NCI-H2171 (cell line): ENCODE results near the gene LPP.

Experiments used
- DNase-seq: peaks from one replicate; lab custom pipeline; 2025; lab: John Stamatoyannopoulos, UW

LPP gene

DNA sequence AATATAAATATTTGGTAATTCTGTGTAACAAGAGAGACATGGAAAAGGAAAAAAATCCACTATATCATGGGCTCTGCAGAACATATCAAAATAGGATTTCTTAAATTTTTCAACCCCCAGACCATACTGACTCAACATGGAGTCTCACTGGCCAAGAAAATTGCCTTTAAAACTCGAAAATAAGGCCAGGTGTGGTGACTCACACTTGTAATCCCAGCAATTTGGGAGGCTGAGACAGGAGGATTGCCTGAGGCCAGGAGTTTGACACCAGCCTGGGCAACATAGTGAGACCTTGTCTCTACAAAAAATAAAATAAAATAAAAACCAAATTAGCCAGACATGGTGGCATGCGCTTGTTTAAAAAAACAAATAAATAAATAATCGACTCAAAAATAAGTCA, 723.4 kb downstream of the LPP start:
- DNase-seq: no peak

DNA sequence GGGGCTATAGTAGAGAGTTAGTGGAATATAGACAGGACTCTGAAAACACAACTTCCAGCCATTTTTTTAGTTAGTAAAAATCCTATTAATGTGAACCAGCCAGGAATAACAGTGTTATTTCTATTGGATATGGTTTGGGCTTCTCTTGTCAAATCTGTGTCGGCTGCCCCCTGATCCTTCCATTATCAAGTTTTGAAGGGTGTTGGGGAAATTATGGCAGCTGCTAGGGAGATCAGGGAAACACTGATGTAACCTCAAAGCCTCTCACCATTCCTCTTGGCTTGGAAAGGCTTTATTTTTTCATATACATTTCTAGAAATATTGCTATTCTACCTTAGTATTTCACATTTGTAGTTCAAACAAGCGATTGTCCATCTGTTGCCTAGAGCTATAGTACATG, 724.1 kb downstream of the LPP start:
- no peak for DNase-seq

DNA sequence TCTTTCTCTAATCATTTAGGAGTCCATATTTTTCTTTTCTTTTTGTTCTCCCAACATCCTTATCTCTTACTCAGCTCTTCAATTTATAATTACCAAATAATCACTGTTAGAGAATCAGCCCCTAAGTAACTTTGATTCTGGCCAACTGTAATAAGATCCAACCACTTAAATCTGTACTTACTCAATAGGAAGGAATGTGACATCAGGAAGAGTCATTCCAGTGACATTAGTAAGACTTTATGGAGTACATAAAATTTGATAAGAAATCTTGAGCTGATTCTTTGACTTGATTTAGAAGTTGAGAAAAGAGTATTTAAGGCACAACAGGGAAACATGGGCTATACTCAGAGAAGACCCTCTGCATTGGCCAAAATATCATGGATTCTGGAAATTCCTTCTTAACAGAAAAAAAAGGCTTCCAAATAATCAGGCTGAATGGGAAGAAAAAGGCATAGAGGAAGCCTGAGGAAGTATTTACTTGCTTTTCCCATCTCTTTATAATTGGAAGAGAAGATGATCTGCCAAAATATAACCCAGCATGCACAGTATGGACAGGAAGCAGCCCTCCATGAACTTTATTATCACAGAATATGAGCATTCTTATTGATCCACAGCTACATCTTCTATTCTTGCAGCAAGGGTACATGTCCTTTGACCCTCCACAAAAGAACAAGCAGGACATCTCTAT, 728.1 kb downstream of the LPP start:
- no peak for DNase-seq

GRCh38 chr3:188884299-188885043, 730.5 kb downstream of the LPP start:
- no peak for DNase-seq

GRCh38 chr3:188888321-188889053, 734.5 kb downstream of the LPP start:
- no peak for DNase-seq

DNA sequence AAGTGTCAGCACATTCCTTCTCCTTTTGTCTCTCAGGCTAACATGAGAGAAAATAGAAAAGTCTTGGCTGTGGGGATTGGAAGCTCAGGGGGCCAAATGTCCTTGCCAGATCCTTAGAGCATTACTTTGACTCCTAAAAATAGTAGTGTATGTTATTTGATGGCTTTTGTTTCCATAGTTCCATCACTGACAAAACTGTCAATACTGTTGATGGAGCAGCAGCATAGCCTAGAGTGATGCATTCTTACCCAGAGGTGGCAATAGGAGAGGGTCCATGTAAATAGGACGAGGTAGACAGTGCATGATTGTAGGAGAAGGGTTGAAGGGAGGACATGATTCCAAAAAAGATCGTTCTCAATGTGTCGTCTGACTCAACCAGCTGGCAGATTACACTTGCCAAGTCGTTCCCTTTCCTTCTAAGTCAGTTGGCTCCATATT, 735.1 kb downstream of the LPP start:
- DNase-seq: no peak

- no peak for DNase-seq
Observed at GRCh38 chr3:188890572-188891270, 736.8 kb downstream of the LPP start.

GRCh38 chr3:188899881-188900280, 745.9 kb downstream of the LPP start:
- no peak for DNase-seq

DNA sequence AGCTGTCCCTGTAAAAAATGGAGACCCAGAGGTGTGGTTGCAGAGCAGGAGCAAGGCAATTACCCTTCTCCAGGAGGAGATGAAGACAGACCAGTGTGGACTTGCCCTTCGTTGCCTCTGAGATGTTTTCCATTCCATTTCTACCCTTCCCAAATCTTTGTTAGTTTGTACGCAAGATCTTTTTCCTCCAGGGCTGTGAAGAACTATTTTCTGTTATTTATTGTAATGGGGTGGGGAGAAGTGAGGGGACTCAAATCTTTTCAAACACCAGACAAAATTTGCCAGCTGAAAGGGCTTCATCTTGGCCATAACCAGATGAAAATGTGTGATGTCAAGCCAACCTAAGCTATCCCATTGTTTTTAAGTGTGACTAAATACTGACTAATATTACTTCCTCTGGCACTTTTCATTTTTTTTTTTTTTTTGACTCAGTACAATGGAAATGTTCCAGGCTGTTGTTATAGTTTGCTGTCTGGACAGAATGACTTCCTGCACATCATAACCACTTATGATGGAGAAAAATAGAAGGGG, 746.5 kb downstream of the LPP start:
- DNase-seq: no peak

DNA sequence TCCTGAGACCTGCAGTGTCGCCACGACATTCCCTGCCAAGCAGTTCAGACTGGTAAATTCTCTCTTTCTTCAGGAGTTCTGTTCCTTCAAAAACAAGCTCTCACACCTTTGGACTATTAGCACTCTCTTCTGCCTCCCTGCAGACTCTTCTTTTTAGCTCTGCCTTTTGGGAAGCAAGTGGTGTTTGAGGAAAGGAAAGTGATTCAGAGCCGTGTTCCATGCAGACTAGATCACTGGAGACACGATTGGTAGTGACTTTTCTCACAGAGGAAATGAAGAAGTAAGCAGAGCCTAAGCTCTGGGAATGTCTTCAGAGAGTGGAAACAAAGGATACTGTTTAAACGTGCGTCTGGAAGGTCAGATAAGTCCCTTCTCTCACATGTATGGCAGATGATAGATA, 747.2 kb downstream of the LPP start:
- no peak for DNase-seq

- no peak for DNase-seq
Observed at GRCh38 chr3:188901671-188902287, 747.8 kb downstream of the LPP start.

GRCh38 chr3:188904670-188905069, 750.7 kb downstream of the LPP start:
- DNase-seq: no peak

- no peak for DNase-seq
Observed at GRCh38 chr3:188905547-188905946, 751.6 kb downstream of the LPP start.

DNA sequence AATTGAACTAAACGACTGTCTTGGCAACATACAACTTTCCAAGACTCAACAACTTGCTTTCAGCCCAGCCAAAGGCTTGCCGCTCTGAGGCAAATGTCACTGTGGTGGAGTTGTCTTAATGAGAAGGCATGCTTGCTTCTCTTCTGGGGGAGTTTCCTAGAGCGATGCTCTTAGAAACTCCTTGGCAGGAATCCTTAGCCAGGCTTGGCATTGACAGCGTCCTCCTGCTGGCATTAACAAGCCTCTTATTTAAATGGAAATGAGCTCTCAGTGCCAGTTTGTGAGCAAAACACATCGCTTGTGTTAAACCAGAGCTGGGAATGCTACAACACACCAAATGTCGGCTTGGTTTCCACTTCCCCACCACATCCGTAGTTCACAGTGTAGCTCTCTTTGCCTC, 752.3 kb downstream of the LPP start:
- DNase-seq: no peak

DNA sequence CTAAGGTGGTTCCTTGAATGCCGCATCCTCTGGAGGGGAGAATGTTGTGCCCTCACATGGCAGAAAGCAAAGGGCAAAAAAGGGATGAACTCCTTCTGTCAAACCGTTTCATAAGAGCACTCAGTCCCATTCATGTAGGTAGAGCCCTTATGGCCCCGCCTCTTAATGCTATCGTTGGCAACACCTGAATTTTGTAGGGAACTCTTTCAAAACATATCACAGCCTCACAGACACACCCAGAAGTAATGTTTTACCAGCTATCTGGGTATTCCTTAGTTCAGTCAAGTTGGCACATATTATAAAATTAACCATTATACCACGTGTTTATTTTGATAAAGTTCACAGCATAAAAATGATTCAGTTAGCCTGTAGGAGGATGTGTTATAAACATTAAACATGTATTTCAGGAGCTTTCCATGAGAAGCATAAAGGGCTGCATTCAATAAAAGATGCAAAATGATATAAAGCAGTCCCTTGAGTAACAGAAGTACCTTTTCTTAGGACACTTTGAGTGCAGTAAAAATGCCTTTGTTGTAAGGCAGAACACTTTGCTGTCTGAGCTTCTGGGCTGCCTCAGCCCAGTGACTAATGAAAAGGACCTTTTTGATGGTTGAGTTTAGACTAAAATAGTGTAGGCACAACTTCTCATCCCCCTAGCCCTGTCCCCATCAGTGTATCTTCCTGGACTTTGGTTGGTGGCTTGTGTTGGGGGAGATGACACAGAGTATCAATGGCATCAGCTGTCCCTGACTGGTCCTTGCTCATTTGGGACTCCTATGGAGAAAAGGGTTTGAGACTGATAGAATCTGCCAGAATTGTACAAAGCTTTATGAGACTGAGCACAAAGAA, 754.3 kb downstream of the LPP start:
- DNase-seq: no peak

DNA sequence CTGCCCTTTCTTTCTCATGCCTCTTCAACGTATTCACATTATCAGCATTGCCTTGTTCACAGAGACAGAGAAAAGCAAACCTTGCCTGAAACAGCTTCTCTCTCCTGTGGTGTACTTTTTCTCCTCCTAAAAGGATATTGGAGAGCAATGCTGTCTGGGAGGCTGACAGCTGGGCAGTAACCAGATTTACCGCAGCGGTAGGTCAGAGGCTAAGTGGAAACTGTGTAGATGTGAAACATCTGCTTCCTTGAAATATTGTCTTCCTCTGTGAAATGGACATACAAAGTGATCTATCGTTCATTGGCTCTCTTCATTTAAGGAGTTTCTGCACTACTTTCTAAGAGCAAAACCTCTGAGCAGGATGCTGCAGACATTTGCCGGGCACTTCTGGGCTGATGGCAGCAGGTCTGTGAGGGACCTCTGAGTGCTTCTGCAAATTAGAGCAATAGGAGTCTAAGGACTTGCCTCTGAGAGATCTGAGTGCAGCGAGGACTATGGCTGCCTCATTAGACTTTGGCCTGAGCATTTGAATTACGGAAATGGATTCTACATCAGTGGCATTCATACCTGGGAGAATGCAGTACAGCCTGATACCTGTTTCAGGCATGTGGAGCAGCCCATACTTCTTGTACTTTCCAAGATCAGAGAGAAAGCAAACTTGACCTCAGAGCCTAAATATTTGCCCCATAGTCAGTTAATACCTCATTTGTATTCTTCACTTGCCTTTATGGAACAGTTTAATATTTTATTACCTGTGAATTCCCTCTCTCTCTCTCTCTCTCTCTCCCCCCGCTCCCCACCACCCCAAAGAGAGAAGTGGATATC, 757.3 kb downstream of the LPP start:
- DNase-seq: no peak

DNA sequence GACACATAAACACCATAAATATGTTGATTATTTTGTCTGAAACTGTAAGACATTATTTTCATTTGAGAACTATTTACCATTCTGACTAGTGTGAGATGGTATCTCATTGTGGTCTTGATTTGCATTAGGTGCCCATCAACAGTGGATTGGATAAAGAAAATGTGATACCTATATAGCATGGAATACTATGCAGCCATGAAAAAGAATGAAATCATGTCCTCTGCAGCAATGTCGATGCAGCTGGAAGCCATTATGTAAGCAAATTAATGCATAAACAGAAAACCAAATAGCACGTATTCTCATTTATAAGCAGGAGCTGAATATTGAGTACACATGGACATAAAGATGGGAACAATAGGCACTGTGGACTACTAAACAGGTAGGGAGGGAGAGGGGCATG, 759.1 kb downstream of the LPP start:
- DNase-seq: no peak

DNA sequence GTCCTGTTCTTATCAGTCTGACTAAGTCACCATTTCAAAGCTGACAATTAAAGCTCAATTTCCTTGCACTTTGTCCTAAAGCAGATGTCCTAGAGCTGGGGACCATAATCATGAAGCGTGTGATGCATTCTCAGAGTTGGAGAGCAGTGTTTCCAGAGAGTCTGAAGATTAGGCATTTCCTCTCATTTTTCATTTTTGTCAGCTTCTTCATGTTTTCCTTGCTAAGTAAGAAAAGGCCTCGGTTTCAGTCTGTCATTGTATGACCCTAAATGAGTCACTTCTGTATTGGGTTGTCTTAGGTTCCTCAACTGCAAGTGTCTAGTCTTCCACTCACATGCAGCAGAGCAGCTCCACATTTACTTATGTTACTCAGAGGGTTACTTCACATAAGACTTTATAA, 760.6 kb downstream of the LPP start:
- no peak for DNase-seq

DNA sequence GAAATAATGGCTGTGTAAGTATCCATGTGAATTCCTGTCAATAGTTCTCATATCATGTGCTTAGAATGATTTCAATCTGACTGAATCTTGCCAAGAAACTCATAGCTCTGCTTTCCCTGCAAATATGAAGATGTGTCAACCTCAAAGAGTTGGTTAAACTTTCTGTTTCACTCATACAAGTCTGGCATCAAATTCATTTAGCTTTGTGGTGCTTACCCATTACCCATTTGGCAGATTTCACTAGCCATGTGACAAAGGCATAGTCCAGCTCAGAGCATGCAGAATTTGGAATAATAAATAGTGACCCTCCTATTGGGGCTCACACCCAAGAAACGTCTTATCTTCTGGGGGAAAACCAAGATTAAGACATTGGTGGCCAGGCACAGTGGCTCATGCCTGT, 761.2 kb downstream of the LPP start:
- DNase-seq: no peak

DNA sequence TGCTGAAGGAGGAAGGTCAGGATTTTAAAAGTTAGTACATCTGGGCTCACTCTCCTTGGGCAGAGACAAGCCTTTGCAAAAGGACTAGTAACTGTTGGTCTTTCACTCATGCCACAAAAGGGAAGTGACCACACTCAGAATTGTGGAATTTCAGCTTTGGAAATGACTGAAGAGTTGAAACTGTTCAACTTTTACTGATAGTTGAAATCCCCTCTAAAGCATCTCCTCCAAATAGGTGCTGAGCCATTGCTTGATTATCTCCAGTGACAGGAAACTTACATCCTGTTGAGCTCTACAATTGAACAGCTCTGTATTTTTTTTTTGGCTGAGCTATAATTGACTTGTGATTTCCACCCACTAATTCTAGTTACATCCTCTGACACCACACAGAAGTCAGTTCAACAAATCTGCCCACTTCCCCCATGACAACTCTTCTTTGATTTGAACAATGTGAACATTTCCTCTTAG, 763.0 kb downstream of the LPP start:
- no peak for DNase-seq
